C4-2B (cell line): ENCODE measurements around the gene SPARCL1.

Experiments
- ZFX ChIP-seq: fragments of 450-650 bp; IDR thresholded peaks from 2 replicates; pipeline ENCODE4 v1.6.1; 2017
- TF ChIP-seq, protein P1 (sequence below): fragments of 450-650 bp; conservative IDR thresholded peaks from 2 replicates; pipeline ENCODE4 v1.5.1; 2017; ENCODE audit warnings: mild to moderate bottlenecking

DNA sequence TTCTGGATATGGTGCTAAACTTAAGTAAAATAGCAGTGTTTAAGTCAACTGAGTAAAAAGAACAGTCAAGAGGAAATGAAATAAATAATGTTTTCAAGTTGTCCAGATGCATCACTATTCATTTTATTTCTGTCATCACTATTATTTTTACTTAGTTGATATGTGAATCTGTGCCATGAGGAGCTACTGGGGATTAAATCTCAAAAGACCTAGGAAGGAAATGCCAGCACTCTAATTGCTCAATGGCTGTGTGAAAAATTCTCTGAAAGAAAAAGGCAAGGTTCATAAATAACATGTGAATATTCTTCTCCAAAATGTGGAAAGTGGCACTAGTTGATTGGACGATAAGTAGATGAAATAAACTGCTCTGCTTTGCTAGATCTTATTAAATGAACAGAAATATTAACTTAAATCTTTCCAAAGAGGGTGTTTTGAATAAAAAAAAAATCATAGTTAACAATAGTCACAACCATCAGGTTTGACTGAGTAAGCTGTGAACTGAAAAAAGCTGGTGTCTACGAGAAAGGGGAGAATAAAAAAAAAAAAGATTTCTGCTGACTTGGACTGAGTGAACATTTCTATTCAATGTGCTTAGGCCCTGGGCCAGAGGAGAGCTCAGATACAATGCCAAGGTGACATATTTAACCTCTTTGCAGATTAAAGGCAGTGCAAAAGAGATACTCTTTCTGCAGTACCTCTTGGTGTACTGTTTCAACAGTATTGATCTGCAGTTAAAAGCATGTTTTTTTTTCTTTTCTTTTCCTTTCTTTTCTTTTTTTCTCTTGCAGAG, 1.6 kb downstream of the SPARCL1 start:
- TF ChIP-seq, protein P1, sequence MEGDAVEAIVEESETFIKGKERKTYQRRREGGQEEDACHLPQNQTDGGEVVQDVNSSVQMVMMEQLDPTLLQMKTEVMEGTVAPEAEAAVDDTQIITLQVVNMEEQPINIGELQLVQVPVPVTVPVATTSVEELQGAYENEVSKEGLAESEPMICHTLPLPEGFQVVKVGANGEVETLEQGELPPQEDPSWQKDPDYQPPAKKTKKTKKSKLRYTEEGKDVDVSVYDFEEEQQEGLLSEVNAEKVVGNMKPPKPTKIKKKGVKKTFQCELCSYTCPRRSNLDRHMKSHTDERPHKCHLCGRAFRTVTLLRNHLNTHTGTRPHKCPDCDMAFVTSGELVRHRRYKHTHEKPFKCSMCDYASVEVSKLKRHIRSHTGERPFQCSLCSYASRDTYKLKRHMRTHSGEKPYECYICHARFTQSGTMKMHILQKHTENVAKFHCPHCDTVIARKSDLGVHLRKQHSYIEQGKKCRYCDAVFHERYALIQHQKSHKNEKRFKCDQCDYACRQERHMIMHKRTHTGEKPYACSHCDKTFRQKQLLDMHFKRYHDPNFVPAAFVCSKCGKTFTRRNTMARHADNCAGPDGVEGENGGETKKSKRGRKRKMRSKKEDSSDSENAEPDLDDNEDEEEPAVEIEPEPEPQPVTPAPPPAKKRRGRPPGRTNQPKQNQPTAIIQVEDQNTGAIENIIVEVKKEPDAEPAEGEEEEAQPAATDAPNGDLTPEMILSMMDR = no peak
- no peak for TF ChIP-seq ZFX
